GM04504 (cell line): ENCODE data around the gene CSNK1D.
A peak's percentile ranks its signal among the peaks of the same experiment; 100 is the strongest.
"Not testable (repeated sequence)": the region's sequence is repeated elsewhere in the genome, so short reads cannot be mapped to it uniquely, and the experiment has no call there.

Experiments
- DNase-seq: peaks from one replicate; pipeline ENCODE4 v3.0.0-alpha.2; 2012; ENCODE audit warnings: low read depth

CSNK1D gene

GRCh38 chr17:82272495-82273326 lies 789 bp downstream of the CSNK1D start:
- DNase-seq: no peak

GRCh38 chr17:82271401-82271800 lies 2.1 kb downstream of the CSNK1D start:
- DNase-seq: no peak

GRCh38 chr17:82270651-82271050 lies 2.8 kb downstream of the CSNK1D start:
- no peak for DNase-seq

GRCh38 chr17:82269882-82270500 lies 3.5 kb downstream of the CSNK1D start:
- no peak for DNase-seq

GRCh38 chr17:82269138-82269881 lies 4.2 kb downstream of the CSNK1D start:
- no peak for DNase-seq

- peak; percentile 91 for DNase-seq
These were observed 5.7 kb downstream of the CSNK1D start for GRCh38 chr17:82267575-82268379.

- no peak for DNase-seq
These were observed 7.4 kb downstream of the CSNK1D start for GRCh38 chr17:82266142-82266541.

GRCh38 chr17:82263641-82264040 lies 9.9 kb downstream of the CSNK1D start:
- no peak for DNase-seq

- DNase-seq: no peak
These were observed 11.2 kb downstream of the CSNK1D start for GRCh38 chr17:82262344-82262743.

- DNase-seq: not testable (repeated sequence)
These were observed 13.2 kb downstream of the CSNK1D start for GRCh38 chr17:82259972-82260961.

GRCh38 chr17:82258555-82258954 lies 14.9 kb downstream of the CSNK1D start:
- no peak for DNase-seq

GRCh38 chr17:82257473-82257872 lies 16.0 kb downstream of the CSNK1D start:
- DNase-seq: no peak

GRCh38 chr17:82256242-82256885 lies 17.1 kb downstream of the CSNK1D start:
- no peak for DNase-seq

- DNase-seq: no peak
These were observed 18.0 kb downstream of the CSNK1D start for GRCh38 chr17:82255402-82255972.

GRCh38 chr17:82254746-82255145 lies 18.8 kb downstream of the CSNK1D start:
- not testable (repeated sequence) for DNase-seq

- DNase-seq: not testable (repeated sequence)
These were observed 19.4 kb downstream of the CSNK1D start for GRCh38 chr17:82254096-82254495.

- no peak for DNase-seq
These were observed 20.3 kb downstream of the CSNK1D start for GRCh38 chr17:82253179-82253544.

GRCh38 chr17:82252511-82253178 lies 20.9 kb downstream of the CSNK1D start:
- DNase-seq: no peak

- no peak for DNase-seq
These were observed 22.5 kb downstream of the CSNK1D start for GRCh38 chr17:82250868-82251500.
